ENCODE measurements around the gene ENPEP. TPM values are rescaled to one million over a fixed set of nuclear protein-coding genes. Genes with fewer than 3 reads are reported as not detected.
"Not testable (repeated sequence)": the region's sequence is repeated elsewhere in the genome, so short reads cannot be mapped to it uniquely, and the experiment has no call there.

Gene ENPEP
- total and polyA plus RNA-seq, 2 of the 13 experiments (the other 11 are each of a cell fraction or from before 2014, with no cell fraction given) = not detected

DNA sequence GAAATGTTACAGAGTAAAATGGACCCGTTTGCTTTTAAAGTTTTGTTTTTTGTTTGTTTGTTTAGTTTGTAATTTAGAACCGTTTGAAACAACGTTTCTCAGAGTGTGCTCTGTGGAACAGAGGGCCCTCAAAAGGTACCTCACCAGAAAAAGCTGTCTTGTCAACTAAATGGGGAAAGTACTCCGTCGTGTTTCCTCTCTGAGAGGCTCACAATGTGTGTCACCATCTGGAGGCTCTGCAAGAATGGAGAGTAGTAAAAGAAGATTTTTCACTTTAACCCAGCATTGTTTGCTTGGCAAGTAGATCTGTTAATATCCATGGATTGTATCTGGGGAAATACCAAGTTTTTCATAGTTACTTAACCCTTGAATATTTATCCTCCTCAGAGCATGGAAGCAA, 1.5 kb upstream of the ENPEP start (continued):
- TF ChIP-seq, protein P1, sequence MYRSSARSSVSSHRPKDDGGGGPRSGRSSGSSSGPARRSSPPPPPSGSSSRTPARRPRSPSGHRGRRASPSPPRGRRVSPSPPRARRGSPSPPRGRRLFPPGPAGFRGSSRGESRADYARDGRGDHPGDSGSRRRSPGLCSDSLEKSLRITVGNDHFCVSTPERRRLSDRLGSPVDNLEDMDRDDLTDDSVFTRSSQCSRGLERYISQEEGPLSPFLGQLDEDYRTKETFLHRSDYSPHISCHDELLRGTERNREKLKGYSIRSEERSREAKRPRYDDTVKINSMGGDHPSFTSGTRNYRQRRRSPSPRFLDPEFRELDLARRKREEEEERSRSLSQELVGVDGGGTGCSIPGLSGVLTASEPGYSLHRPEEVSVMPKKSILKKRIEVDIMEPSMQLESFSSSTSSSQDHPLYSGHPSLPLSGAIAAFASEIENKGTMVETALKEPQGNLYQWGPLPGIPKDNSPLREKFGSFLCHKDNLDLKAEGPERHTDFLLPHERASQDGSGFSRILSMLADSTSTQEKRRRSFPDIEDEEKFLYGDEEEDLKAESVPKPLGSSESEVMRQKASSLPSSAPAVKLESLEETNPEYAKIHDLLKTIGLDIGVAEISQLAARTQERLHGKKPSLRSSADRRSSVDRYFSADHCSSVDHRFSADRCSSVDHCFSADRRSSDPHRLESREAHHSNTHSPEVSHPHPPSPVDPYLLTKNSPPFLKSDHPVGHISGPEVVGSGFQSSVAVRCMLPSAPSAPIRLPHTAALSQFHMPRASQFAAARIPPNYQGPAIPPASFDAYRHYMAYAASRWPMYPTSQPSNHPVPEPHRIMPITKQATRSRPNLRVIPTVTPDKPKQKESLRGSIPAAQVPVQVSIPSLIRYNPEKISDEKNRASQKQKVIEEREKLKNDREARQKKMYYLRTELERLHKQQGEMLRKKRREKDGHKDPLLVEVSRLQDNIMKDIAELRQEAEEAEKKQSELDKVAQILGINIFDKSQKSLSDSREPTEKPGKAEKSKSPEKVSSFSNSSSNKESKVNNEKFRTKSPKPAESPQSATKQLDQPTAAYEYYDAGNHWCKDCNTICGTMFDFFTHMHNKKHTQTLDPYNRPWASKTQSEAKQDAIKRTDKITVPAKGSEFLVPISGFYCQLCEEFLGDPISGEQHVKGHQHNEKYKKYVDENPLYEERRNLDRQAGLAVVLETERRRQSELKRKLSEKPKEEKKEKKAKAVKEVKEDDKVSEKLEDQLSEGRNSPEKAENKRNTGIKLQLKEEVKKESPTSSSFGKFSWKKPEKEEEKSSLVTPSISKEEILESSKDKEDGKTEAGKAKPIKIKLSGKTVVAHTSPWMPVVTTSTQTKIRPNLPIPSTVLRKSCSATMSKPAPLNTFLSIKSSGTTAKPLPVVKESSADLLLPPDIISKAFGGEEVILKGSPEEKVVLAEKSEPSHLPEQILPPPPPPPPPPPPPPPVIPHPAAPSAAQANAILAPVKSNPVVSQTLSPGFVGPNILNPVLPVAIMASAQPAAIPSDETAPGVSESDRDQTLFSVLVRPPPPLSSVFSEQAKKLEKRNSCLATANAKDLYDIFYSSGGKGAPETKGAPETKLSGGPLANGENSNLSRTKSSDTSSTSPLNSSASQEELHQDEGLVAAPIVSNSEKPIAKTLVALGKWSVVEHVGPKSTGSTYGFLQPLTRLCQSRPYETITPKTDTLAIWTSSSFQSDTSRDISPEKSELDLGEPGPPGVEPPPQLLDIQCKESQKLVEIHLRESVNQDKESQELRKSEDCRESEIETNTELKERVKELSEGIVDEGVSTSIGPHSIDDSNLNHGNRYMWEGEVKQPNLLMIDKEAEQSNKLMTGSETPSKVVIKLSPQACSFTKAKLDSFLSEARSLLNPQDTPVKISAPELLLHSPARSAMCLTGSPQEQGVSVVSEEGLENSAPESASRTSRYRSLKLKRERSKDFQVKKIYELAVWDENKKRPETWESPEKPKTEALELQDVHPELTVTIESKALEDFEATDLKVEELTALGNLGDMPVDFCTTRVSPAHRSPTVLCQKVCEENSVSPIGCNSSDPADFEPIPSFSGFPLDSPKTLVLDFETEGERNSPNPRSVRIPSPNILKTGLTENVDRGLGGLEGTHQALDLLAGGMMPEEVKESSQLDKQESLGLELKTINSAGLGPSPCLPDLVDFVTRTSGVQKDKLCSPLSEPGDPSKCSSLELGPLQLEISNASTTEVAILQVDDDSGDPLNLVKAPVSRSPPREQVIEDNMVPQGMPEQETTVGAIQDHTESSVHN (CRISPR knock-in tag; IDR thresholded peaks at IDR 0.05) = no peak
- TF ChIP-seq MED1 (CRISPR knock-in tag; IDR thresholded peaks at IDR 0.05) (no peak), SP1 (IDR thresholded peaks at IDR 0.05) (no peak), SP1 (CRISPR knock-in tag; IDR thresholded peaks at IDR 0.05) (no peak)
- TF ChIP-seq, protein P2, sequence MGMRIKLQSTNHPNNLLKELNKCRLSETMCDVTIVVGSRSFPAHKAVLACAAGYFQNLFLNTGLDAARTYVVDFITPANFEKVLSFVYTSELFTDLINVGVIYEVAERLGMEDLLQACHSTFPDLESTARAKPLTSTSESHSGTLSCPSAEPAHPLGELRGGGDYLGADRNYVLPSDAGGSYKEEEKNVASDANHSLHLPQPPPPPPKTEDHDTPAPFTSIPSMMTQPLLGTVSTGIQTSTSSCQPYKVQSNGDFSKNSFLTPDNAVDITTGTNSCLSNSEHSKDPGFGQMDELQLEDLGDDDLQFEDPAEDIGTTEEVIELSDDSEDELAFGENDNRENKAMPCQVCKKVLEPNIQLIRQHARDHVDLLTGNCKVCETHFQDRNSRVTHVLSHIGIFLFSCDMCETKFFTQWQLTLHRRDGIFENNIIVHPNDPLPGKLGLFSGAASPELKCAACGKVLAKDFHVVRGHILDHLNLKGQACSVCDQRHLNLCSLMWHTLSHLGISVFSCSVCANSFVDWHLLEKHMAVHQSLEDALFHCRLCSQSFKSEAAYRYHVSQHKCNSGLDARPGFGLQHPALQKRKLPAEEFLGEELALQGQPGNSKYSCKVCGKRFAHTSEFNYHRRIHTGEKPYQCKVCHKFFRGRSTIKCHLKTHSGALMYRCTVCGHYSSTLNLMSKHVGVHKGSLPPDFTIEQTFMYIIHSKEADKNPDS (CRISPR knock-in tag; IDR thresholded peaks at IDR 0.05) = no peak

DNA sequence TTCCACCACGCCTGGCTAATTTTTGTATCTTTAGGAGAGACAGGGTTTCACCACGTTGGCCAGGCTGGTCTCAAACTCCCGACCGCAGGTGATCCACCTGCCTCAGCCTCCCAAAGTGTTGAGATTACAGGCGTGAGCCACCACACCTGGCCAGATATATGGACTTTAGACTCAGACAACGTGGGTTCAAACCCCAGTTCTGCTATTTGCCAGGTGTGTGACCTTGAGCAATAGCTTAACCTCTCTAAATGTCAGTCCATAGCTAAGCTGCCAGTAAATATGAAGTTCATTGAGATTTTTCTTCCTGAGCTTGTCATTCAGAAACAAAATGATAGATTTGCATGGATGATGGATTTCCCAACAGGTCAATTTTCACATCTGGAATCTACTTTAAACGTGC, 875 bp upstream of the ENPEP start:
- H3K4me2 ChIP-seq (ENCODE audit: low read depth, low read length); H3K79me2 ChIP-seq (ENCODE audit: insufficient read depth, low read length); H4K20me1 ChIP-seq (ENCODE audit: insufficient read depth, low read length); H3K9me3 ChIP-seq (ENCODE audit: low read length); H3K36me3 ChIP-seq (replicated peaks in 1 of 2; ENCODE audit: control insufficient read depth in 1 of 2, insufficient read depth in 2 of 2, low read length in 2 of 2); CTCF ChIA-PET (ENCODE audit: low intra/inter-chr PET ratio, low total read pairs); BruUV-seq (replicated peaks); H3K9ac ChIP-seq (ENCODE audit: insufficient read depth, low read depth, low read length); DNase-seq (ENCODE audit: low spot score); in situ Hi-C loops (cut with HindIII; ENCODE audit: extremely low pct_ligation_motif_present, low pct_unique_long_range_greater_than_20kb); H3K4me3 ChIP-seq (replicated peaks in 1 of 3; ENCODE audit: insufficient read depth in 1 of 3, low read depth in 2 of 3, low read length in 3 of 3); FAIRE-seq; POLR2A ChIA-PET; H2AFZ ChIP-seq (ENCODE audit: low read length); ATAC-seq; intact Hi-C loops (cut with micrococcal nuclease; ENCODE audit: unreplicated experiment); H3K27ac ChIP-seq (ENCODE audit: extremely low read length, insufficient read depth, low read length): not testable (repeated sequence)
- peaks cover 12% of the 10 kb centered on the region; the same call in 1 of the 2 replicates for H3K4me1 ChIP-seq (ENCODE audit: insufficient read depth, low read length)
- peaks cover 0 to 21% of the 10 kb centered on the region in 2 experiments; a peak in 2 of 5 replicates for H3K27me3 ChIP-seq (ENCODE audit: control insufficient read depth in 1 of 2, insufficient read depth in 2 of 2, low read length in 2 of 2)
- WGBS (ENCODE audit: low lambda C conversion rate) = 64% methylated on average over 7 of the region's 7 CpGs

Measured in HepG2 (cell line).